K562 (cell line): ENCODE measurements around the gene SULT1E1. TPM values are rescaled to one million over a fixed set of nuclear protein-coding genes. Genes with fewer than 3 reads are reported as not detected.
"Not testable (repeated sequence)": the region's sequence is repeated elsewhere in the genome, so short reads cannot be mapped to it uniquely, and the experiment has no call there.

ENCODE experiments used
- ATAC-seq: fragments of 200-7000 bp; cut with Tn5 transposase; 3 replicates; pipeline ENCODE4 v1.9.1; 2020; ENCODE audit warnings: moderate library complexity
- BruUV-seq: library from RNA; stranded (reverse); fragments of 400-500 nt; replicated peaks from 2 replicates; lab custom pipeline; 2021; lab: Mats Ljungman, UMichigan
- CTCF ChIA-PET: fragments of 300-600 bp; formaldehyde crosslinking; extraction: SDS; loops from one replicate; lab custom pipeline; 2021; ENCODE audit warnings: low intra/inter-chr PET ratio; lab: Yijun Ruan, JAX
- POLR2A ChIA-PET: fragments of 300-600, 350-650 bp; sonication (Branson Sonifier 250); formaldehyde crosslinking; extraction: SDS; loops from one replicate; lab custom pipeline; 2021; ENCODE audit warnings: antibody characterized with exemption, inconsistent platforms; lab: Yijun Ruan, JAX
- DNase-seq, 4 experiments: peaks; one replicate each; pipeline versions ENCODE4 v3.0.0 to v3.0.0-alpha.2; 2011 to 2018; ENCODE audit warnings: low spot score in 3 of 4, mixed read lengths in 3 of 4; ENCODE audit errors: extremely low read depth in 1 of 4
- FAIRE-seq: peaks from 2 replicates; lab custom pipeline; 2011; peaks lifted over from hg19 to GRCh38; lab: Jason Lieb, UNC
- H2AFZ ChIP-seq: 2 replicates; pipeline ENCODE4 v1.6.0; 2011; ENCODE audit warnings: low read depth, low read length, control low read depth, inconsistent platforms
- H3K27ac ChIP-seq: fragments of 200-600 bp; 3 replicates; pipeline ENCODE4 v1.8.0; 2011; ENCODE audit warnings: low read depth, mild to moderate bottlenecking, control low read depth, inconsistent platforms, low read length, moderate library complexity, mixed read lengths; ENCODE audit errors: extremely low read depth
- H3K27me3 ChIP-seq, 2 experiments: fragments of 300-600 bp in 1 of 2; 2 replicates in 1 of 2; 3 replicates in 1 of 2; pipeline versions ENCODE4 v1.6.0 to v1.8.0; 2011; ENCODE audit warnings: inconsistent platforms in 2 of 2, low read length in 2 of 2, mild to moderate bottlenecking in 1 of 2, mixed read lengths in 1 of 2, moderate library complexity in 1 of 2; ENCODE audit not compliant: control insufficient read depth in 2 of 2, insufficient read depth in 2 of 2
- H3K36me3 ChIP-seq: fragments of 300-600 bp; 3 replicates; pipeline ENCODE4 v1.8.0; 2011; ENCODE audit warnings: mild to moderate bottlenecking, low read length, inconsistent platforms; ENCODE audit not compliant: control insufficient read depth, insufficient read depth
- H3K4me1 ChIP-seq, 2 experiments: fragments of 200-600 bp in 1 of 2; replicated peaks in 1 of 2; 2 replicates in 1 of 2; 3 replicates in 1 of 2; pipeline versions ENCODE4 v1.5.1 to v1.8.0; 2011; ENCODE audit warnings: inconsistent platforms in 2 of 2, low read length in 2 of 2, mild to moderate bottlenecking in 1 of 2, mixed read lengths in 1 of 2, moderate library complexity in 1 of 2; ENCODE audit not compliant: control insufficient read depth in 2 of 2, insufficient read depth in 2 of 2
- H3K4me2 ChIP-seq: 2 replicates; pipeline ENCODE4 v1.6.1; 2011; ENCODE audit warnings: low read length, control low read depth, inconsistent platforms, mixed read lengths; ENCODE audit not compliant: insufficient read depth
- H3K4me3 ChIP-seq: fragments of 200-600 bp; sonication (generic), shearing (Covaris generic); 2 replicates; pipeline ENCODE4 v1.5.1; 2016; ENCODE audit warnings: control low read depth, inconsistent platforms
- H3K79me2 ChIP-seq: fragments of 200-600 bp; 3 replicates; pipeline ENCODE4 v1.8.0; 2011; ENCODE audit warnings: low read length, inconsistent platforms; ENCODE audit not compliant: control insufficient read depth, insufficient read depth
- H3K9ac ChIP-seq, 2 experiments: 2 replicates each; pipeline versions ENCODE4 v1.6.0 to v1.6.1; 2011; ENCODE audit warnings: low read depth in 2 of 2, low read length in 2 of 2, control low read depth in 1 of 2, inconsistent platforms in 1 of 2, mild to moderate bottlenecking in 1 of 2, mixed read lengths in 1 of 2; ENCODE audit not compliant: insufficient read depth in 1 of 2
- H3K9me1 ChIP-seq: one replicate; pipeline ENCODE4 v1.6.0; 2011; ENCODE audit warnings: inconsistent platforms, mild to moderate bottlenecking, low read length, moderate library complexity; ENCODE audit not compliant: control insufficient read depth, insufficient read depth
- H3K9me3 ChIP-seq: replicated peaks from 2 replicates; pipeline ENCODE4 v1.5.1; 2011; ENCODE audit warnings: low read depth, low read length, inconsistent platforms; ENCODE audit not compliant: control insufficient read depth, insufficient read depth
- H4K20me1 ChIP-seq: replicated peaks from 2 replicates; pipeline ENCODE4 v1.6.1; 2011; ENCODE audit warnings: low read length, inconsistent platforms, mixed read lengths; ENCODE audit not compliant: control insufficient read depth, insufficient read depth
- ARNT ChIP-seq, 2 experiments: fragments of 450-650 bp; IDR thresholded peaks; 2 replicates each; pipeline ENCODE4 v1.6.1; 2016; ENCODE audit warnings: mild to moderate bottlenecking in 1 of 2
- BRF1 ChIP-seq: IDR thresholded peaks from 3 replicates; pipeline ENCODE4 v1.6.1; 2011; ENCODE audit warnings: borderline replicate concordance, mild to moderate bottlenecking; ENCODE audit not compliant: insufficient read length; ENCODE audit errors: extremely low read depth
- CEBPB ChIP-seq: fragments of 450-650 bp; IDR thresholded peaks from 2 replicates; pipeline ENCODE4 v1.6.1; 2016; ENCODE audit warnings: missing genetic modification characterization, missing compliant biosample characterization
- ILF3 ChIP-seq: fragments of 450-650 bp; IDR thresholded peaks from 2 replicates; pipeline ENCODE4 v1.6.1; 2018; ENCODE audit warnings: antibody characterized with exemption, mild to moderate bottlenecking, moderate library complexity, borderline replicate concordance
- MEF2A ChIP-seq: IDR thresholded peaks from 2 replicates; pipeline ENCODE4 v1.6.1; 2011; ENCODE audit warnings: low read depth, mild to moderate bottlenecking, low read length, moderate library complexity; ENCODE audit not compliant: control insufficient read depth
- MNT ChIP-seq, 2 experiments: fragments of 450-650 bp; conservative IDR thresholded peaks; 2 replicates each; pipeline ENCODE4 v1.6.1; 2017; ENCODE audit warnings: mild to moderate bottlenecking in 2 of 2, moderate library complexity in 2 of 2
- PPARD ChIP-seq: fragments of 250-450 bp; sonication (Bioruptor Pico); IDR thresholded peaks from 2 replicates; pipeline ENCODE4 v1.8.0; 2022; ENCODE audit warnings: inconsistent platforms, mild to moderate bottlenecking, moderate library complexity
- PRPF4 ChIP-seq: fragments of 200-400 bp; formaldehyde crosslinking; IDR thresholded peaks from one replicate; pipeline ENCODE4 v1.6.1; 2017; ENCODE audit warnings: low read length, low read depth, mild to moderate bottlenecking; ENCODE audit not compliant: insufficient read depth, poor library complexity, severe bottlenecking
- TAL1 ChIP-seq: fragments of 450-650 bp; IDR thresholded peaks from 2 replicates; pipeline ENCODE4 v1.6.1; 2016; ENCODE audit warnings: mild to moderate bottlenecking
- ZNF830 ChIP-seq: fragments of 250-450 bp; sonication (Bioruptor Pico); IDR thresholded peaks from 2 replicates; pipeline ENCODE4 v1.5.0; 2021; ENCODE audit warnings: mild to moderate bottlenecking
- WGBS: fragments of 100-300 bp; shearing (Covaris generic); methylation state at CpG from one replicate; pipeline ENCODE4 v1.1.6; 2016; ENCODE audit warnings: low coverage, mixed read lengths; ENCODE audit not compliant: insufficient coverage; ENCODE audit errors: missing lambda C conversion rate; 5-methylcytosine and 5-hydroxymethylcytosine counted together
- in situ Hi-C: fragments of 300-500 bp; cut with MboI; formaldehyde crosslinking; loops from 4 replicates; pipeline ENCODE4 v1.15.0; 2018; ENCODE audit warnings: inconsistent platforms, mixed read lengths
- intact Hi-C: fragments of 100-400 bp; cut with micrococcal nuclease; formaldehyde crosslinking; loops from 2 replicates; pipeline ENCODE4 v1.14.2; 2022
- polyA plus RNA-seq, 8 experiments: library from polyadenylated mRNA; depleted of rRNA in 4 of 8; stranded (reverse) in 5 of 8; unstranded in 3 of 8; fragments of >200 nt; fragmentation: Nextera tagmentation in 2 of 8; fragmentation: Illumina TruSeq in 1 of 8; extraction: Ambion mirVana in 2 of 8; extraction: Trizol in 1 of 8; gene quantifications; 2 replicates each; pipeline versions ENCODE4 v1.2.1 to v1.2.3, GENCODE V29; 2011 to 2014; ENCODE audit warnings: inconsistent platforms in 1 of 8, missing spikeins in 1 of 8
- total RNA-seq, 7 experiments: library from RNA; depleted of rRNA in 6 of 7; stranded (reverse); fragments of >200 nt in 6 of 7; fragmentation: Illumina TruSeq in 2 of 7; extraction: Trizol in 2 of 7; gene quantifications; 2 replicates each; pipeline versions ENCODE4 v1.2.1 to v1.2.3, GENCODE V29; 2011 to 2021; ENCODE audit warnings: low replicate concordance in 1 of 7
- TF ChIP-seq, protein P1 (sequence below): IDR thresholded peaks from 2 replicates; pipeline ENCODE4 v1.6.1; 2014; ENCODE audit warnings: antibody characterized with exemption

The SULT1E1 gene
- total and polyA plus RNA-seq, 9 of the 15 experiments (the other 6 are each of a cell fraction or from before 2014, with no cell fraction given), result not detected

- intact Hi-C loops, H3K4me1 ChIP-seq, FAIRE-seq, H3K9ac ChIP-seq, H3K27me3 ChIP-seq, POLR2A ChIA-PET, H3K4me2 ChIP-seq, H3K9me3 ChIP-seq, H3K4me3 ChIP-seq, ATAC-seq, BruUV-seq, H3K36me3 ChIP-seq, CTCF ChIA-PET, H3K9me1 ChIP-seq, DNase-seq, H2AFZ ChIP-seq, H4K20me1 ChIP-seq, H3K79me2 ChIP-seq, H3K27ac ChIP-seq, in situ Hi-C loops: not testable (repeated sequence)
- 3% methylated on average over 8 of the region's 8 CpGs for WGBS
Observed at GRCh38 chr4:69825056-69825455, 34.9 kb downstream of the SULT1E1 start.

- no TSS peak for BruUV-seq
- H3K27me3 ChIP-seq, result no peaks in the 10 kb centered on the region
- H2AFZ ChIP-seq, result no peak overlapping the region
- no peak overlapping the region for H3K27ac ChIP-seq
- no peak for FAIRE-seq
- H3K79me2 ChIP-seq, result no peaks in the 10 kb centered on the region
- H4K20me1 ChIP-seq, result no peaks in the 10 kb centered on the region
- ChIA-PET CTCF (no interaction called here), POLR2A (no interaction called here)
- intact Hi-C loops (no loop called here), in situ Hi-C loops (no loop called here)
- no peaks in the 10 kb centered on the region for H3K9me1 ChIP-seq
- no peaks in the 10 kb centered on the region for H3K9me3 ChIP-seq
- no peak overlapping the region for H3K9ac ChIP-seq
- 0% methylated on average over 8 of the region's 8 CpGs for WGBS
- no peaks in the 10 kb centered on the region for H3K36me3 ChIP-seq
- no peak overlapping the region for H3K4me3 ChIP-seq
- no peak overlapping the region for H3K4me2 ChIP-seq
- ATAC-seq, result no peak
- no peak for DNase-seq
- H3K4me1 ChIP-seq, result no peaks in the 10 kb centered on the region
- TF ChIP-seq ZNF830 (CRISPR knock-in tag), result no peak
- no peak for TF ChIP-seq PPARD (CRISPR knock-in tag)
- TF ChIP-seq MNT (conservative IDR thresholded peaks at IDR 0.05), result no peak
- TF ChIP-seq BRF1, result no peak
- TF ChIP-seq TAL1, result no peak
- no peak for TF ChIP-seq ARNT (IDR thresholded peaks at IDR 0.05)
- no peak for TF ChIP-seq MEF2A
- no peak for TF ChIP-seq PRPF4
- no peak for TF ChIP-seq ILF3
- TF ChIP-seq CEBPB (tag), result no peak
- TF ChIP-seq, protein P1, sequence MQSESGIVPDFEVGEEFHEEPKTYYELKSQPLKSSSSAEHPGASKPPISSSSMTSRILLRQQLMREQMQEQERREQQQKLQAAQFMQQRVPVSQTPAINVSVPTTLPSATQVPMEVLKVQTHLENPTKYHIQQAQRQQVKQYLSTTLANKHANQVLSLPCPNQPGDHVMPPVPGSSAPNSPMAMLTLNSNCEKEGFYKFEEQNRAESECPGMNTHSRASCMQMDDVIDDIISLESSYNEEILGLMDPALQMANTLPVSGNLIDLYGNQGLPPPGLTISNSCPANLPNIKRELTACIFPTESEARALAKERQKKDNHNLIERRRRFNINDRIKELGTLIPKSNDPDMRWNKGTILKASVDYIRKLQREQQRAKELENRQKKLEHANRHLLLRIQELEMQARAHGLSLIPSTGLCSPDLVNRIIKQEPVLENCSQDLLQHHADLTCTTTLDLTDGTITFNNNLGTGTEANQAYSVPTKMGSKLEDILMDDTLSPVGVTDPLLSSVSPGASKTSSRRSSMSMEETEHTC, result no peak
Observed at GRCh38 chr4:69823481-69824186, 36.3 kb downstream of the SULT1E1 start.
